ENCODE data around the gene PIK3R5.

PIK3R5 gene

GRCh38 chr17:8922451-8922850, 43.1 kb downstream of the PIK3R5 start:
- no peak for DNase-seq

GRCh38 chr17:8921147-8921546, 44.4 kb downstream of the PIK3R5 start:
- DNase-seq: no peak

- DNase-seq: no peak
These were observed 46.6 kb downstream of the PIK3R5 start for GRCh38 chr17:8918807-8919465.

GRCh38 chr17:8916466-8916865, 49.0 kb downstream of the PIK3R5 start:
- DNase-seq: no peak

GRCh38 chr17:8914554-8914953, 51.0 kb downstream of the PIK3R5 start:
- no peak for DNase-seq

GRCh38 chr17:8913879-8914278, 51.6 kb downstream of the PIK3R5 start:
- DNase-seq: no peak

GRCh38 chr17:8913091-8913490, 52.4 kb downstream of the PIK3R5 start:
- no peak for DNase-seq

GRCh38 chr17:8912084-8912981, 53.2 kb downstream of the PIK3R5 start:
- no peak for DNase-seq

GRCh38 chr17:8910969-8911604, 54.4 kb downstream of the PIK3R5 start:
- no peak for DNase-seq

GRCh38 chr17:8909586-8910270, 55.8 kb downstream of the PIK3R5 start:
- no peak for DNase-seq

- DNase-seq: no peak
These were observed 60.2 kb downstream of the PIK3R5 start for GRCh38 chr17:8905331-8905730.

- no peak for DNase-seq
These were observed 60.8 kb downstream of the PIK3R5 start for GRCh38 chr17:8904686-8905085.

- no peak for DNase-seq
These were observed 61.3 kb downstream of the PIK3R5 start for GRCh38 chr17:8904201-8904600.

- no peak for DNase-seq
These were observed 64.6 kb downstream of the PIK3R5 start for GRCh38 chr17:8900626-8901585.

GRCh38 chr17:8900207-8900606, 65.3 kb downstream of the PIK3R5 start:
- DNase-seq: no peak

- DNase-seq: no peak
These were observed 66.9 kb downstream of the PIK3R5 start for GRCh38 chr17:8898636-8899035.

- DNase-seq: no peak
These were observed 67.4 kb downstream of the PIK3R5 start for GRCh38 chr17:8898126-8898525.

GRCh38 chr17:8896641-8897635, 68.6 kb downstream of the PIK3R5 start:
- no peak for DNase-seq

GRCh38 chr17:8896087-8896486, 69.4 kb downstream of the PIK3R5 start:
- no peak for DNase-seq

GRCh38 chr17:8894673-8895578, 70.6 kb downstream of the PIK3R5 start:
- peak; percentile 21 for DNase-seq
